Choroid plexus epithelial cell (primary cell): ENCODE data around the gene NT5C3B.
"Not testable (repeated sequence)": the region's sequence is repeated elsewhere in the genome, so short reads cannot be mapped to it uniquely, and the experiment has no call there.

Experiments used
- DNase-seq: peaks from one replicate; pipeline ENCODE4 v3.0.0-alpha.2; 2010; ENCODE audit warnings: low read depth
- H3K4me3 ChIP-seq: 2 replicates; pipeline ENCODE4 v1.5.1; 2011; ENCODE audit warnings: low read depth, mild to moderate bottlenecking, control low read depth, low read length, moderate library complexity
- TF ChIP-seq, protein P1 (sequence below): conservative IDR thresholded peaks from 2 replicates; pipeline ENCODE4 v1.5.1; 2011; ENCODE audit warnings: low read depth, mild to moderate bottlenecking, control low read depth, inconsistent platforms, low read length, moderate library complexity

NT5C3B gene

GRCh38 chr17:41777157-41777573 lies 58.9 kb downstream of the NT5C3B start:
- TF ChIP-seq, protein P1, sequence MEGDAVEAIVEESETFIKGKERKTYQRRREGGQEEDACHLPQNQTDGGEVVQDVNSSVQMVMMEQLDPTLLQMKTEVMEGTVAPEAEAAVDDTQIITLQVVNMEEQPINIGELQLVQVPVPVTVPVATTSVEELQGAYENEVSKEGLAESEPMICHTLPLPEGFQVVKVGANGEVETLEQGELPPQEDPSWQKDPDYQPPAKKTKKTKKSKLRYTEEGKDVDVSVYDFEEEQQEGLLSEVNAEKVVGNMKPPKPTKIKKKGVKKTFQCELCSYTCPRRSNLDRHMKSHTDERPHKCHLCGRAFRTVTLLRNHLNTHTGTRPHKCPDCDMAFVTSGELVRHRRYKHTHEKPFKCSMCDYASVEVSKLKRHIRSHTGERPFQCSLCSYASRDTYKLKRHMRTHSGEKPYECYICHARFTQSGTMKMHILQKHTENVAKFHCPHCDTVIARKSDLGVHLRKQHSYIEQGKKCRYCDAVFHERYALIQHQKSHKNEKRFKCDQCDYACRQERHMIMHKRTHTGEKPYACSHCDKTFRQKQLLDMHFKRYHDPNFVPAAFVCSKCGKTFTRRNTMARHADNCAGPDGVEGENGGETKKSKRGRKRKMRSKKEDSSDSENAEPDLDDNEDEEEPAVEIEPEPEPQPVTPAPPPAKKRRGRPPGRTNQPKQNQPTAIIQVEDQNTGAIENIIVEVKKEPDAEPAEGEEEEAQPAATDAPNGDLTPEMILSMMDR: peak; percentile 53
- H3K4me3 ChIP-seq: no peak overlapping the region
- DNase-seq: peak; percentile 72

- not testable (repeated sequence) for DNase-seq, H3K4me3 ChIP-seq
These were observed 59.7 kb downstream of the NT5C3B start for GRCh38 chr17:41776262-41776900.

GRCh38 chr17:41775394-41776226 lies 60.4 kb downstream of the NT5C3B start:
- TF ChIP-seq, protein P1: no peak
- DNase-seq: no peak
- H3K4me3 ChIP-seq: no peak overlapping the region
